ENCODE results near the gene TMEM74B.

Gene TMEM74B

DNA sequence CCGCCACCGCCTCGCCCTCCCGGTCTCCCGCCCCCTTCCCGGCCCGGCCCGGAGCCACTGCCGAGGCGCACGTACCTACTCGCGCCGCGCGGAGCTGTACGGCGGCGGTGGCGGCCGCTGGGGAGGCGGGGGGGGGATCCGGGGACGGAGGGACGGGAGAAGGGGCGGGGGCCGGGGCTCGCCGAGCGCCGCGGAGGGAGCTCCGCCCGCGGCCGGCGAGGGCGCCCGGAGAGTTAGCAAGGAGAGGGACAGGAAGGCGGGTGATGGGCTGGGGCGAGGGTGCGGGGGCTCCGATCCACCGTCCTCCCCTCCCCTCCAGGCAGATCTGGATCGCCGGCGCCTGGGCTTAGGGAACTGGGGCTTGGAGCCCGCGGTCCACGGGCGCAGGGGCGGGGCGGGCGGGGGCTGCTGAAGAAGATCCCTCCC, 548 bp upstream of the TMEM74B start:
- no peaks in the 10 kb centered on the region for H3K36me3 ChIP-seq
- H3K9me3 ChIP-seq = no peaks in the 10 kb centered on the region
- peaks cover 21% of the 10 kb centered on the region for H3K27me3 ChIP-seq
- DNase-seq = no peak
- no peak for TF ChIP-seq CTCF (IDR thresholded peaks at IDR 0.05; ENCODE audit: low read depth, low read length)
- no peak overlapping the region for H3K4me3 ChIP-seq (ENCODE audit: low read depth, low read length)
- H3K4me1 ChIP-seq = no peaks in the 10 kb centered on the region

GRCh38 chr20:1184260-1184637, 532 bp downstream of the TMEM74B start:
- DNase-seq = no peak
- H3K4me1 ChIP-seq = no peaks in the 10 kb centered on the region
- no peaks in the 10 kb centered on the region for H3K9me3 ChIP-seq
- no peaks in the 10 kb centered on the region for H3K36me3 ChIP-seq
- no peak for TF ChIP-seq CTCF (IDR thresholded peaks at IDR 0.05; ENCODE audit: low read depth, low read length)
- no peak overlapping the region for H3K4me3 ChIP-seq (ENCODE audit: low read depth, low read length)
- H3K27me3 ChIP-seq = peaks cover 21% of the 10 kb centered on the region

GRCh38 chr20:1183153-1183552, 1.6 kb downstream of the TMEM74B start:
- H3K27me3 ChIP-seq = peaks cover 21% of the 10 kb centered on the region
- no peaks in the 10 kb centered on the region for H3K4me1 ChIP-seq
- H3K36me3 ChIP-seq = no peaks in the 10 kb centered on the region
- no peak for TF ChIP-seq CTCF (IDR thresholded peaks at IDR 0.05; ENCODE audit: low read depth, low read length)
- DNase-seq = no peak
- no peak overlapping the region for H3K4me3 ChIP-seq (ENCODE audit: low read depth, low read length)
- H3K9me3 ChIP-seq = no peaks in the 10 kb centered on the region

GRCh38 chr20:1182106-1182505, 2.7 kb downstream of the TMEM74B start:
- Histone ChIP-seq H3K4me3 (ENCODE audit: low read depth, low read length) (no peak overlapping the region), H3K9me3 (no peaks in the 10 kb centered on the region), H3K27me3 (peaks cover 21% of the 10 kb centered on the region), H3K36me3 (no peaks in the 10 kb centered on the region), H3K4me1 (no peaks in the 10 kb centered on the region)
- no peak for TF ChIP-seq CTCF (IDR thresholded peaks at IDR 0.05; ENCODE audit: low read depth, low read length)
- DNase-seq = no peak

DNA sequence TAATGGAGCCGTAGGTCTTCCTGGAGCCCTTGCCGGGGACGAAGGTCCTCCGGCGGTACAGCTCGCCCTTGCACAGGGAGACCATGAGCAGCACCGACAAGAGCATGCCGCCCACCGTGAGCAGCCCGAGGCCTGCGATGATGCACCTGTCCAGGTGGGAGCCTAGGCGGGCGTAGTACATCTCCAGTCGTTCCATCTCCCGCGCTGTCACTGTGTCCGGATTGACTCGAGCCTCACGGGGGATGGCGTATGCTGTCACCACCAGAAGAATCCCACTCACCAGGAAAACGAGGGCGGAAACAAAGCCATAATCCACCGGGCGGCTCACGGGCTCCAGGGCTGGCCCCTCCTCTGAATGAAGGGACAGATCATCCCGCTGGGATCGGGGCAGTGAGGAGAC, 3.8 kb downstream of the TMEM74B start:
- H3K4me1 ChIP-seq = no peaks in the 10 kb centered on the region
- DNase-seq = no peak
- no peaks in the 10 kb centered on the region for H3K9me3 ChIP-seq
- TF ChIP-seq CTCF (IDR thresholded peaks at IDR 0.05; ENCODE audit: low read depth, low read length) = no peak
- no peak overlapping the region for H3K4me3 ChIP-seq (ENCODE audit: low read depth, low read length)
- H3K27me3 ChIP-seq = peaks cover 21% of the 10 kb centered on the region
- no peaks in the 10 kb centered on the region for H3K36me3 ChIP-seq

DNA sequence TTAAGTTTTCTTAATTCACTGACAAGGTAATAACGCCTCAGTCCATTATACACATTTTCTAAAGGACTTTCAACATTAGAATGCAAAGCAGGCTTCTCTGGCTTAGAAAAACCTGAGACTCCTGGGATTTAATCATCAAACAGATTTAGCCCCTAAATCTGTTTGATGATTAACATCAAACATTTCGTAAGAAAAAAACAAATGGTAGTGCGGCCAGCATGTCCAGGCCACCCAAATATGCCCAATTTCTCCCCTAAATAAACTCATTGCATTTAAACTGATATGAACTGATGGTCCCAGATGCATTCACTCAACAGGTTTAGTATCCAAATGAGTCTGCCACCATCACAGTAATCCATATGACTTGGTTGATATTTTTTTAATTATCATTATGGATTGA, 6.2 kb downstream of the TMEM74B start:
- Histone ChIP-seq H3K36me3 (no peaks in the 10 kb centered on the region), H3K4me1 (no peaks in the 10 kb centered on the region)
- TF ChIP-seq CTCF (IDR thresholded peaks at IDR 0.05; ENCODE audit: low read depth, low read length) = no peak

More for the DNA sequence above, 6.2 kb downstream of the TMEM74B start:
- H3K9me3 ChIP-seq = no peaks in the 10 kb centered on the region
- H3K4me3 ChIP-seq (ENCODE audit: low read depth, low read length) = no peak overlapping the region
- no peak for DNase-seq
- 0 out of 2 replicates have a peak, but pooled peaks cover 6% of the 10 kb centered on the region for H3K27me3 ChIP-seq

Data from BE2C (cell line).